ENCODE measurements around the gene HEXIM2.

HEXIM2 gene

DNA sequence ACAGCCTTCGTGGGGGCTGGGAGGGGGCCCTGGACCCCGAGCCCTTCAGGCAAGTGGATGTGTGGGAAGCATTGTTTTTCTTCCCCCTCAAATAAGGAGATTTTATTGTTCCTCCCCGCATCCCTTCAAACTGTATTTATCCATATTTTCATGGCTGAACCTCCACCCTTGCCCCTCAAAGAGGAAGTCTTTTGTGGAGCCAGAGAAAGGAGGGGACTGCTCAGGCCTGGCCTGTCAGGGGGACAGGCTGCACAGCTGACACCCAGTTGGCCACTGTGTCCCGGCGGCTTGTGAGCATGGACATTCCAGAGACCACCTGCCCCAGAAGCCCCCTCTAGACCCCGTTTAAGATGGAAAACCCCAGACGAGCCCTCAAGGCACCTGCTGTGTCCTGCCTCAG, 15.9 kb downstream of the HEXIM2 start (continued):
- TF ChIP-seq ZNF239 (tag by site-specific recombination; IDR thresholded peaks at IDR 0.05), result no peak
- TF ChIP-seq ZNF155 (tag by site-specific recombination; IDR thresholded peaks at IDR 0.05), result no peak
- no peak for TF ChIP-seq ZNF501 (tag by site-specific recombination; IDR thresholded peaks at IDR 0.05)
- TF ChIP-seq BCL11A (tag by site-specific recombination; IDR thresholded peaks at IDR 0.05; ENCODE audit: low read depth), result no peak
- TF ChIP-seq, protein P1, sequence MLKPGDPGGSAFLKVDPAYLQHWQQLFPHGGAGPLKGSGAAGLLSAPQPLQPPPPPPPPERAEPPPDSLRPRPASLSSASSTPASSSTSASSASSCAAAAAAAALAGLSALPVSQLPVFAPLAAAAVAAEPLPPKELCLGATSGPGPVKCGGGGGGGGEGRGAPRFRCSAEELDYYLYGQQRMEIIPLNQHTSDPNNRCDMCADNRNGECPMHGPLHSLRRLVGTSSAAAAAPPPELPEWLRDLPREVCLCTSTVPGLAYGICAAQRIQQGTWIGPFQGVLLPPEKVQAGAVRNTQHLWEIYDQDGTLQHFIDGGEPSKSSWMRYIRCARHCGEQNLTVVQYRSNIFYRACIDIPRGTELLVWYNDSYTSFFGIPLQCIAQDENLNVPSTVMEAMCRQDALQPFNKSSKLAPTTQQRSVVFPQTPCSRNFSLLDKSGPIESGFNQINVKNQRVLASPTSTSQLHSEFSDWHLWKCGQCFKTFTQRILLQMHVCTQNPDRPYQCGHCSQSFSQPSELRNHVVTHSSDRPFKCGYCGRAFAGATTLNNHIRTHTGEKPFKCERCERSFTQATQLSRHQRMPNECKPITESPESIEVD (tag by site-specific recombination; IDR thresholded peaks at IDR 0.05), result no peak
- no peak for TF ChIP-seq ZNF777 (tag by site-specific recombination; IDR thresholded peaks at IDR 0.05; ENCODE audit: borderline replicate concordance)

GRCh38 chr17:45184144-45184543, 22.5 kb downstream of the HEXIM2 start:
- Histone ChIP-seq H3K27ac (ENCODE audit: extremely low read depth, low read depth, low read length) (no peak overlapping the region), H3K9me3 (ENCODE audit: control insufficient read depth, insufficient read depth, low read depth, low read length) (no peaks in the 10 kb centered on the region), H3K36me3 (ENCODE audit: control insufficient read depth in 2 of 2, insufficient read depth in 1 of 2, low read length in 2 of 2) (no peaks in the 10 kb centered on the region), H3K4me3 (ENCODE audit: low read depth, low read length) (no peak overlapping the region), H3K4me1 (ENCODE audit: control insufficient read depth, insufficient read depth, low read length) (no peaks in the 10 kb centered on the region)
- ChIA-PET CTCF (interaction anchor here (0.6 to 3.3 kb wide), 6 partner anchors 9 to 49 kb away, joined by 4 to 27 read pairs (median 6); partner anchors contain the start of gene ACBD4), POLR2A (interaction anchor here (1.6 kb wide), 1 partner anchor 23 kb away, joined by 6 read pairs; no protein-coding TSS in a partner anchor)
- TF ChIP-seq TCF7L2 (IDR thresholded peaks at IDR 0.05; ENCODE audit: borderline replicate concordance, low read depth, low read length) (no peak), ZNF426 (tag by site-specific recombination; IDR thresholded peaks at IDR 0.05) (no peak), ZSCAN4 (tag by site-specific recombination; IDR thresholded peaks at IDR 0.05) (no peak), ZNF558 (tag by site-specific recombination; IDR thresholded peaks at IDR 0.05) (peak; percentile 77; the same call in 1 of the 2 replicates), ZNF404 (tag by site-specific recombination; IDR thresholded peaks at IDR 0.05) (no peak), ZNF654 (tag by site-specific recombination; IDR thresholded peaks at IDR 0.05; ENCODE audit: low read depth) (no peak), ZNF23 (tag by site-specific recombination; IDR thresholded peaks at IDR 0.05; ENCODE audit: borderline replicate concordance) (no peak)
- TF ChIP-seq, protein P2, sequence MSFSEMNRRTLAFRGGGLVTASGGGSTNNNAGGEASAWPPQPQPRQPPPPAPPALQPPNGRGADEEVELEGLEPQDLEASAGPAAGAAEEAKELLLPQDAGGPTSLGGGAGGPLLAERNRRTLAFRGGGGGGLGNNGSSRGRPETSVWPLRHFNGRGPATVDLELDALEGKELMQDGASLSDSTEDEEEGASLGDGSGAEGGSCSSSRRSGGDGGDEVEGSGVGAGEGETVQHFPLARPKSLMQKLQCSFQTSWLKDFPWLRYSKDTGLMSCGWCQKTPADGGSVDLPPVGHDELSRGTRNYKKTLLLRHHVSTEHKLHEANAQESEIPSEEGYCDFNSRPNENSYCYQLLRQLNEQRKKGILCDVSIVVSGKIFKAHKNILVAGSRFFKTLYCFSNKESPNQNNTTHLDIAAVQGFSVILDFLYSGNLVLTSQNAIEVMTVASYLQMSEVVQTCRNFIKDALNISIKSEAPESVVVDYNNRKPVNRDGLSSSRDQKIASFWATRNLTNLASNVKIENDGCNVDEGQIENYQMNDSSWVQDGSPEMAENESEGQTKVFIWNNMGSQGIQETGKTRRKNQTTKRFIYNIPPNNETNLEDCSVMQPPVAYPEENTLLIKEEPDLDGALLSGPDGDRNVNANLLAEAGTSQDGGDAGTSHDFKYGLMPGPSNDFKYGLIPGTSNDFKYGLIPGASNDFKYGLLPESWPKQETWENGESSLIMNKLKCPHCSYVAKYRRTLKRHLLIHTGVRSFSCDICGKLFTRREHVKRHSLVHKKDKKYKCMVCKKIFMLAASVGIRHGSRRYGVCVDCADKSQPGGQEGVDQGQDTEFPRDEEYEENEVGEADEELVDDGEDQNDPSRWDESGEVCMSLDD (tag by site-specific recombination; IDR thresholded peaks at IDR 0.05), result no peak

DNA sequence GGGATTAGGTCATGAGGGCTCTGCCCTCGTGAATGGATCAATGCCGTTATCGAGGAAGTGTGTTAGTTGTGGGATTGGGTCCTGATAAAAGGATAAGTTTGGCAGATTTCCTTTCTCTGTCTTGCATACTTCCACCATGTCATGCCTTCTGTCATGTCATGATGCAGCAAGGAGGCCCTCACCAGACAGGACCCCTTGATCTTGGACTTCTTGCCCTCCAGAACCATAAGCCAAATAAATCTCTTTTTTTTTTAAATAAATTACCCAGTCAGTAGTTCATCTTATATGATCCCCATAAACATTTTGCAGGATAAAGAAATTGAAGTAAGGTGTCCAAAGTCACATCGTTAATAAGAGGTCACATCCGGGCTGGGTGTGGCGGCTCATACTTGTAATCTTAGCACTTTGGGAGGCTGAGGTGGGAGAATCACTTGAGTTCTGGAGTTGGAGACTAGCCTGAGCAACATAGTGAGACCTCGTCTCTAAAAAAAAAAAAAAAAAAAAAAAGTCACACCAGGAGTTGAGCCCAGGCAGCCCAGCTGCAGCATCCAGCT, 25.2 kb downstream of the HEXIM2 start:
- Histone ChIP-seq H3K4me3 (ENCODE audit: low read depth, low read length) (no peak overlapping the region), H3K9me3 (ENCODE audit: control insufficient read depth, insufficient read depth, low read depth, low read length) (no peaks in the 10 kb centered on the region), H3K4me1 (ENCODE audit: control insufficient read depth, insufficient read depth, low read length) (no peaks in the 10 kb centered on the region), H3K36me3 (ENCODE audit: control insufficient read depth in 2 of 2, insufficient read depth in 1 of 2, low read length in 2 of 2) (no peaks in the 10 kb centered on the region), H3K27ac (ENCODE audit: extremely low read depth, low read depth, low read length) (no peak overlapping the region)
- ChIA-PET CTCF (interaction anchor here (2.7 to 3.3 kb wide), 2 partner anchors 11 to 52 kb away, joined by 18 to 27 read pairs; partner anchors contain the start of gene ACBD4), POLR2A (interaction anchor here (0.6 kb wide), 1 partner anchor 38 kb away, joined by 3 read pairs; the partner anchor contains the start of gene HEXIM1)
- TF ChIP-seq HIC1 (tag by site-specific recombination; IDR thresholded peaks at IDR 0.05), result no peak
- TF ChIP-seq GFI1B (tag by site-specific recombination; IDR thresholded peaks at IDR 0.05), result no peak
- TF ChIP-seq KLF17 (tag by site-specific recombination; IDR thresholded peaks at IDR 0.05), result no peak
- TF ChIP-seq ZFP69B (tag by site-specific recombination; IDR thresholded peaks at IDR 0.05), result no peak
- no peak for TF ChIP-seq ZSCAN23 (tag by site-specific recombination; IDR thresholded peaks at IDR 0.05)
- no peak for TF ChIP-seq ZSCAN5A (tag by site-specific recombination; IDR thresholded peaks at IDR 0.05)
- no peak for TF ChIP-seq KLF9 (tag by site-specific recombination; IDR thresholded peaks at IDR 0.05; ENCODE audit: low read depth)
- TF ChIP-seq ZBTB1 (tag by site-specific recombination; IDR thresholded peaks at IDR 0.05), result no peak
- no peak for TF ChIP-seq ZNF501 (tag by site-specific recombination; IDR thresholded peaks at IDR 0.05)
- TF ChIP-seq ZNF571 (tag by site-specific recombination; IDR thresholded peaks at IDR 0.05), result no peak

Data from HEK293 (cell line).